Stimulated activated CD4-positive, alpha-beta T cell treated with anti-CD3 and anti-CD28 coated beads, Interleukin-2, amount 100 ng/mL, for 24 hours (primary cell): ENCODE measurements around the gene TOMM7.
A peak's percentile ranks its signal among the peaks of the same experiment; 100 is the strongest.
"Not testable (repeated sequence)": the region's sequence is repeated elsewhere in the genome, so short reads cannot be mapped to it uniquely, and the experiment has no call there.

Experiments used
- DNase-seq, 2 donors: peaks; one replicate each; pipeline ENCODE4 v3.0.0-alpha.2; 2020

Gene TOMM7

DNA sequence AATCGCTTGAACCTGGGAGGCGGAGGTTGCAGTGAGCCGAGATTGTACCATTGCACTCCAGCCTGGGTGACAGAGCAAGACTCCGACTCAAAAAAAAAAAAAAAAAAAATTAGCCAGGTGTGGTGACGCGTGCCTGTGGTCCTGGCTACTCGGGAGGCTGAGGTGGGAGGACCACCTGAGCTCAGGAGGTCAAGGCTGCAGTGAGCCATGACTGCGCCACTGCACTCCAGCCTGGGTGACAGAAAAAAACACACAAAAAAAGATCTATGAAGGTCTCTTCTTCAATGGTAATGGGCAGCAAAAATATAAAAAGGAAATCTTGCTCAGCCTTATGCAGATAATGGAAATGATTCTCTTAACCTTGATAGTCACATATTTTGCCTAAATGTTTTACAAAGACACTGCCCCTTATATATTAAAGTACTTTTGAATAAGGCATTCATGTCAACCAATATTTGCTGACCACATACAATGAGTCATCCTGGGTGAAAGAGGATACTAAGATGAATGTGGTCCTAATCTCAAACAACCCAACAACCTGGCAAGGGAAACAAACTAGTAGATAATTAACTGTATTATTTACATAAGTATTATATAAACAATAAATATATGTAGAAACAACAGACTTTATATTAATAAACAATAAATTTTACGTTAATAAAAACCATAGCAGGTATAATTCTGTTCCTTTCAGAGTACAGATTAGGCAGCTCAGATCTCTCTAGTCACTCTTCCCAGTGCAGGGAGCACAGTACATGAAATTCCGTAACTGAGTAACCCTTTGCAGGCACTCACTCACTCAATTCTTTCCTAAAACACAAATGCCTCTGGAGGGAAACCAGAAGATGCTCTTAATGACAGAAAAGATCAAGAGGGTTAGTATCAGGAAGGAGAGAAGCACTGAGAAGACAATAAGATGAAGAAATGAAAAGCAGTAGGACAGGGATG lies 8.1 kb downstream of the TOMM7 start:
- no peak for DNase-seq

DNA sequence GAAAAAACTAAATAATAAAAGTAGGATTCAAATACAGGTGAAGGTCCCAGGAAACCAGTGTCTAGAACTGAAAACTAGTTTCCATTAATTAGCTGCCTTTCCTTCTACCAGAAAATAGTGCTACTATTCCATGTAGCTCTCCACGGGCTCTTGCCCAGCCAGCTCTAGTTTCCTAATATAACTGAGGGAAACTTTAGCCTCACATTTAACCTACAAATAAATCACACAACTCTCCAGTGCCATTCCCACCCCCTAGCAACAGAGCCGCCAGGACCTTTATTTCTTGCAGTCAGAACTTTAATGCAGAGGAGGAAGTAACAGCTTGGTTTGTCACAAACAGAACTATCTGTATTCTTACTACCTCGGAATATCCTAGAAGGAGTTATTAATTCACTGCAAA lies 10.3 kb downstream of the TOMM7 start:
- no peak for DNase-seq

DNA sequence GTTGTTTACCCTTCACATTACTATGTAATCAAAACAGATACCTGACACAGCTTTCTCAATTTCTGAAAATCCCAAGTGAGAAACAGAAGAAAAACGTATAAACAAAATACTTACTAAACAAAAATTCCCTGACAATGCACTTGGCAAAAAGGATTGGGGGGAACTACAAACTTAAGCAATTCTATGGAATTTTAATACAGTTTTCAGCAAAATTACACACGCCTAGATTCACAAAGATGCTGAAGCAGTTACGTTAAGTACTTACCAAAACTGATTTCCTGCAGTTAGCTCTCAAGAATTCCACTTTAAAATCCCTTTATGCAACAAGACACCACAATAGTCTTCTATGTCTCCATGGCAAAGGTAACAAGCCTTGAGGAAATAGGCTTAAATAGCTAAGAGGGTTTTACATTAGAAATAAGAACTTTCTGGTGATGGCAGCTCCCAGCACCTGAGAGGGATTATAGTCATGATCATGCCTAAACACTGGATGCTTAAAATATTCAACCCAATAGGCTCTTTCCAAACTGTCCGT lies 10.8 kb downstream of the TOMM7 start:
- DNase-seq, result no peak

DNA sequence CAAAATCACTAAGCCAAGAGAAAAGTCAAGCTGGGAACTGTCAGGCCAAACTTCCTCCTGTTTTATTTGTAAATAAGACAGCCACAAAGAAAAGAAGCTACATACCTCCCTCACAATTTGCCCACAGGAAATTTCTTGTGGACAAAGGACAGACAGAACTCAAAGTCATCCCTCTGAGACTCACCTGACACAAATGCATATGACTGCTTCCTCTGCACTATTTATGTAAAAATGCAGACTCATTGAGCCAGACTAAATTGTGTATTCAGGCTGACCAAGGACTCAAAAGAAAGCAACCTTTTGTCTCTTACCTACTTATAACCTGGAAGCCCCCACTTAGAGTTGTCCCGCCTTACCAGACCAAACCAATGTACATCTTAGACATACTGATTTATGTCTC lies 11.8 kb downstream of the TOMM7 start:
- DNase-seq, result no peak

DNA sequence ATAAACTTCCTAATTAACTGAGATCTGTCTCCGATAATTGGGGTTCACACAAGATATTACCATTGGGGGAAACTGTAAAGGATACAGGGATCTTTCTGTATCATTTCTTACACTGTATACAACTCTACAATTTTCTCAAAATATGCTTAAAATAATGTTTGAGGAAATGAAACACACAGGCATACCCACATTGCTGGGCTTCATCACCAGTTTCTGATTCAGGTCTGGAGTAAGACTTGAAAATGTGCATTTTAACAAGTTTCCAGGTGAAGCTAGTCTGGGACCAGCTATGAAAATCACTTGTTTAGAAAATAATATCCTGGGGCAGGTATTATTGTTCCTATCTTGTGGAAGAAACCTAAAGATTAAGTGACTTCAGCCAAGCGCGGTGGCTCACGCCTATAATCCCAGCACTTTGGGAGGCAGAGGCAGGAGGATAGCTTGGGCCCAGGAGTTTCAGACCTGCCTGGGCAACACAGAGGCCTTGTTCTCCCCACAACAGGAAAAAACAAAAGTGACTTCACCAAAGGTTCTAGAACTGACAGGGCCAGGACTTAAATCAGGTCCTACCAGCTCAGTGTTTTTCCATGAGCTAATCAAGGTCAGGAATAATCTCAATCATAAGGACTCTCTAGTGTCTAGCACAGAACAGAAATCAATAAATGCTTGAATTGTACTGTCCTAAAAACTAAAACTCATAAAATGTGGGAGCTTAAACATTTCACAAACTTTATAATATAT lies 12.6 kb downstream of the TOMM7 start:
- no peak for DNase-seq

DNA sequence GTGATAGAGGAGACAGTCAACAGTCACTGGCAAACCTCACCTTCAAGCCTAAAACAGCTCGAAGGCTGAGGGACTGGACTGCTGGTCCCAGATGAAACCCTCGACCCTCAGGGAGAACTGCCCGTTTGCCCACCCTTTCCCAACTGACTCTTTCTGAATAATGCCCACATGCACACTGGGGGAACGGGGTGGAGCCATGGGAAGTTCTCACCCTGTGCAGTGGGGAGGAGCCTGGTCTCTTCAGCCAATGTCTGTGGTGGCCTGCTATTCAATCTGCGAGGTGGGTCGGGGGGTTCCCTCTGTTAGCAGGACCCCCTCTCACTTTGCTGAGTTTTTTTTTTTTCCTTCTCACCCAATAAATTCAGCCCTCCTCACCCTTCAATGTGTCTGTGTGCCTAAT lies 14.5 kb downstream of the TOMM7 start:
- DNase-seq, result no peak

DNA sequence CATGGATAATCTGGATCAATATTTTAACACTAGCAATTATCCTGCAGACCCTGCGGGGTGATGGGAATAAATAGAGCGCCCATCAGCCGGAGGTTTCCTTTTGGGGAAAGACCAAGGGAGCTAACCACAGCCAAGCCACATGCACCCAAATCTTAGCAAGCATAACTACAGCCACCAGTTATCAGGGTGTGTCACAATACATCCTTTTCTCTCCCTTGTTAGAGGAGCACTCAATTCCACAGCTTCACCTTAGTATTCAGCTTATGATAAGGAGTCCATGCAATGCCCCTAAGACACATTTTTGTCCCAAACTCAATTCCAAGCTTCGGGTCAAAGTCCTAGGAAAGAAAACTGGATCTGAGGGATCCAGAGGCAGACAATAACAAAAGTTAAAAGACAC lies 15.9 kb downstream of the TOMM7 start:
- no peak for DNase-seq

DNA sequence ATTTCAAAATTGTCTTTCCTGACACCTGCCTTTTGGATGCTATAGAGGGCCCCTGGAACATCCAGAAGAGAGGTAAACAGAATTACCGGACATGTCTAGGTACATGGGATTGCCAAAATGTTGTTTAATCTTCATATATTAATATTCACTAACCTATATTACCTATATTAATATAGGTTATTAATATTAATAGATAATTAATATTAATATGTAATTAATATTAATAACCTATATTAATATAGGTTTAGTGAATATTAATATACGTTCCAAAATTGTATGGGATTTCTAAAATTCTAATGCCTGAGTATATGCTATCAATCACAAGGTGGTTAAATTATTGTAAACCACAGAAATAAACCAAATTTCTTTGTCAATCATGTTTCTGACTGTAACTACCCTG lies 17.4 kb downstream of the TOMM7 start:
- no peak for DNase-seq

DNA sequence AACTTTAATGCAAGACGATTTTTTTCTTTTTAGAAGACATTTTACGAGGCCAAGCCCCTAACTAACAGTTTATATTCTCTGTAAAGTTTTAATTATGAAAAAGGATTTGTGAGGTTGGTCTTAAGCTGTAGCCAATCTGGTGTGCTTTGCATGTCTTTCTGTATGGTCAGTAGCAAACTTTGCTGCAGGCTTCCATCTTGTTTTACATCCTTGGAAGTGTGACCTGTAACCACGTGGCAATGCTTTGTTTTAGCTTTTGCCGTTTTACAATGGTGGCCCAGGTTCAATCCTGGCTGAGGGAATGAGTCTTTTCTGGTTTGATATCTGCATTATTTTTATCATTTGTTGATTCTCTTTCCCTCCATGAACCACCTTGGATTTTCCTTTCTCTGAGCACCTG lies 19.8 kb downstream of the TOMM7 start:
- not testable (repeated sequence) for DNase-seq

DNA sequence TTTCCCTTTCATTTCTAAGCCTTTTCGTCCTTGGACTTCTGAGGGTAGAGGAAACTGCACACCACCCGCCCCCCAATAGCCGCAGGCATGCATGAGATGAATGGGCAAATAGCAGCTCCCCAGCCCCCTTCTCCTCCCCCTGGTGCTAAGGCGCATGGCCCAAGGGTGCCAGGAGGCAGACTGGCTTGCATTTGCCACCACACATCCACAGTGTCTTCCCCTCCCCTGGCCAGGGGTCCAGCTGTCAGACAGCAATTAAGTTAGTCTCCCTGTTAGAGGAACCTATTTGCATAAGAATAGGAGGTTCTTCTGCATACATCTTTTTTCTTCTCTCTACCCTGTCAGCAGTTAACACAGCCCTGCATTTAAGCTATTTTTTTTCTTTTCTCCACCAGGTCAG lies 20.2 kb downstream of the TOMM7 start:
- DNase-seq, result no peak

DNA sequence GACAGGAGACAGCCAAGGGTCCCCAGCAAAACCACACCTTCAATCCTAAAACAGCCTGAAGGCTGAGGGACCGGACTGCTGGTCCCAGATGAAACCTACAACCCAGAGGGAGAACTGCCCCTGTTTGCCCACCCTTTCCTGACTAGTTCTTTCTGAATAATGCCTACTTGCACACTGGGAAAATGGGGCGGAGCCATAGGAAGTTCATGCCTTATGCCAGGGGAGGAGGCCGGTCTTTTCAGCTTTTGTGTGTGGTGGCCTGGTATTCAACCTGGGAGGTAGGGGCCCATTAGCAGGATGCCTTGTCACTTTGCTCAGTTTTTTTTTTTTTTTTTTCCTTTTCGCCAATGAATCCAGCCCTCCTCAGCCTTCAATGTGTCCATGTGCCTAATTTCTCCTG lies 20.7 kb downstream of the TOMM7 start:
- DNase-seq, result no peak

DNA sequence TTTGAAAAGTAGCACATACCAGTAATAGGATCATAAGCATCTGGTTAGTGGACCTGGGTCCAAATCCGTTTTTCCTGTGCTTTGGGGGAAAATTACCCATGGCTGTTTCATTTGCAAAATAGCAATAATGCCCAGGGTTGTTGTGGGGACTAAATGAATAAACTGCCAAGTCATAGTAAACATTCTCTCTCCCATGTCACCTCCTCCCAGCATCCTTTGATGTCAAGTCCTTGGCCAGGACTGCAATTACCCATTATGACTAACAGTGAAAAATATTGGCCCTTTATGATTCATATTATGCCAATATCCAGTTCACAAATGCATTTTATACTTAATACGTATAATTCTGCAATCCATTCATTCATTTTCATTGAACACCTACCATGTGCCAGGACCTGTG lies 23.0 kb downstream of the TOMM7 start:
- no peak for DNase-seq

DNA sequence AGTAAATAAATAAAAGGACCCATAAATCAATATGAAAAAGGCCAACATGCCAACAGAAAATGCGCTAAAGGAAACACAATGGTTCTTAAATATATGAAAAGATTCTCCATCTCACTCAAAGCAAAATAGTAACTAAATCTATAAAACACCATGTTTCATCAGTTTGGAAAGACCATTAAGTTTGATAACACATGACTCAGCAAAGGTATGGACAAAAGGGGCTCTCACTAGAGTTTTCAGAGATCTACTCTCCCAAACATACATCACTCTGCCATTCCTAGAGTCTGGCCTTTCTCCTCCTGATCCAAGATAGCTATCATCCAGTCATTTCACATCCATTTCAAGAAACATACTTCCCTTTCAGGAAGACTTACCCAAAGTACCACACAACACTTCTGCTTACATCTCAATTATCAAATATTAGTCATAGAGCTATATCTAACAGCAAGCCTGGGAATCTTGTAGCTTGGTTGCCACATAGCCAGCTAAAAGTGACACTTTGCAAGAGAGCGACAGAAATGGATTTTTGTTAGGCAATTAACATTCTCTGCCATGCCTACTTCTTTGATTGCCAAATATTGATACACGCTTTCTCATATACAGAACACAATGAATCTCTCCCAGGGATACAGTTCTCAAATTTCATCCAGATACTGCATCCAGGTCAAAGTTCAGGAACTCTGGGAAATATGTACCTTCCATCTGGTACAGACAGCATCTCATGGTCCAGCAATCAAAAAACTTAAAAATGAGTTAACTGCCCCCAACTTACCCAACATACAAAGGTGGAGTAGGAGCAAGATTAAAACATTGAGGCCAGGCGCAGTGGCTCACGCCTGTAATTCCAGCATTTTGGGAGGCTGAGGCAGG lies 28.8 kb downstream of the TOMM7 start:
- DNase-seq, result no peak

DNA sequence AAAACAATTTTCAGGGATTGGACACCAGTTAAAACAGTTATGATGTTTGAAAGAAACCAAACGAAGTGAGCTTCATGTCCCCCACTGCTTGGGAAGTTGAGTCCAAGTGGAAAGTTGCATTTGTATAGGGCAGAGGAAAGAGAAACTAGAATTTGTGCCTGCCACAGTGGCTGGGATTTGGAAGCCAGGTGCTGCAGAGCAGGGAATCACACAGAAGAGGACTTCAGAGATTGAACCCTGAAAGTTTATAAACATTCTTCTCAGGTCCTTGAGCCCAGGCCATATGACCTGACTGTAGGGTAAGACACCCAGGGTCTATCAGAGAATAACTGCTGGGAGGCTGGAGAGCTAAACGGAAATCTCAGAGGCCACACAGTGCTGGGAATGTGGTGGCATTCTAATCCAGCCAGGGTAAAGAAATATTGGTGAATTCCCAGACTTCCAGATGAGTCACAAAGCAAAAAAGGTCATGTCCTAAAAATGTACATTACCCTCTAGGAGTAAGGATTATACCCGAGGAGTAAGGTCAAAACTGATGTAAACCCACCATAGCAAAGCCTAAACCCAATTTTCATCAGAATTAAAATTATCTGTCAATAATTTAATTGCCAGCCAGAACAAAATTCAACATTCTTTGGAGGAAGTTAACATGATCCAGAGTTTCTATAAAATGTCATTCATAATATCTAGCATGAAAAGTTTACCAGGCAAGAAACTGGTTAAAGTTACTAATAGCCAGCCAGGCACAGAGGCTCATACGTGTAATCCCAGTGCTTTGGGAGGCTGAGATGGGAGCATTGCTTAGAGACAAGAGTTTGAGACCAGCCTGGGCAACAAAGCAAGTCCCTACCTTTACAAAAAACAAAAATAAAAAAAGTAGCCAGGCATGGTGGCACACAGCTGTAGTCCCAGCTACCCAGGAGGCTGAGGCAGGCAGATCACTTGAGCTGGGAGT lies 31.2 kb downstream of the TOMM7 start:
- no peak for DNase-seq

DNA sequence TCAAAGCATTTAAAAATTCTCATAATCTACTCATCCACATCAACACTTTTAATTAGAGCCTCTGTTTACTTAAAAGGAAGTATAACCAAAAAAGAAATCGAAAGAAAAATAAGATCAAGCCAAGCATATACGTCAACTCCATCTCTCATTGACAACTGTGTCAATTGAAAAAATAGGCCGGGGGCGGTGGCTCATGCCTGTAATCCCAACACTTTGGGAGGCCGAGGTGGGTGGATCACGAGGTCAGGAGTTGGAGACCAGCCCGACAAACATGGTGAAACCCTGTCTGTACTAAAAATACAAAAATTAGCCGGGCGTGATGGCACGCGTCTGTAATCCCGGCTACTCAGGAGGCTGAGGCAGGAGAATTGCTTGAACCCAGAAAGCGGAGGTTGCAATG lies 32.0 kb downstream of the TOMM7 start:
- DNase-seq, result not testable (repeated sequence)

DNA sequence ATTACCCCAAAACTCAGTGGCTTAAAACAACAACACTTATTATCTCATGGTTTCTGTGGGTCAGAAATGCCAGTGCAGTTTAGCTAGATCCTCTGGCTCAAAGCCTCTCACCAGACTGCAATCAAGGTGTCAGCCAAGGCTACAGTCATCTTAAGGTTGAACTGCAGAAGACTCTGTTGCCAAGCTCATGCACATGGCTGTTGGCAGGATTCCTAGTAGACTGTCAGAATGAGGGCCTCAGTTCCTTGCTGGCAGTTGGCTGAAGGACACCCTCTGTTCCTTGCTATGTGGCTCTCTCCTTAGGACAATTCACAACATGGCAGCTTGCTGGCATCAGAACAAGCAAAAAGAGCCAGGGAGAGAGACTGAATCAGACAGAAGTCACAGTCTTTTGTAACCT lies 34.7 kb downstream of the TOMM7 start:
- DNase-seq, result no peak

DNA sequence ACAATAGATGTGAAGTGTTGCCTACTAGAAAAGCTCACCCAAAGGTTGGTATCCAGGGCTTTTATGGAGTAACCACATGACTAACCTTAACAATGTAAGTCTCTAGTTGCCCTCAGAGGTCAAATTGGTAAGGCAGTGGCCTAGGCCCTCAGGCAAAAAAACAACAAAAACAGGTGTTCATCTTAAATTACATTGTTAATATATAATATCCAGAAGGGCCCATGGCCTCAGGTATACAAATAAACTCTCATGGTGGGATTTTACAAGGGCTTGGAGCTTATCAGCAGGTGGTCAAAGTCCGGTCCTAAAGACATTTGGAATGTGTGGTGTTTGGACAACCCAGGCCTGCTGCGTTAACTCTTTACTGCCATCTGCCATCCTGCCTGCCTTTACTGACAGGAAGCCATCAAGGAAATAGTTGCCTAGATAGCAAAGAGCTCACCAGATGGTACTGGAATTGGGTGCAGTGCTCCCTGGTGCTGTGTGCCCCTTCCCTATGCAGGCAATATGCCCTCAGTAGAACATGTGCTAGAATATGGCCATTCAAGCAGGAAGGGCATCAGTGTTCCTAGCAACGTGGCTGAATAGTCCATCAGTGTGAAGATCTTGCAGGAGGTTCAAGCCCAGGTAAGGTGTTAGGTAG lies 36.2 kb downstream of the TOMM7 start:
- no peak for DNase-seq

DNA sequence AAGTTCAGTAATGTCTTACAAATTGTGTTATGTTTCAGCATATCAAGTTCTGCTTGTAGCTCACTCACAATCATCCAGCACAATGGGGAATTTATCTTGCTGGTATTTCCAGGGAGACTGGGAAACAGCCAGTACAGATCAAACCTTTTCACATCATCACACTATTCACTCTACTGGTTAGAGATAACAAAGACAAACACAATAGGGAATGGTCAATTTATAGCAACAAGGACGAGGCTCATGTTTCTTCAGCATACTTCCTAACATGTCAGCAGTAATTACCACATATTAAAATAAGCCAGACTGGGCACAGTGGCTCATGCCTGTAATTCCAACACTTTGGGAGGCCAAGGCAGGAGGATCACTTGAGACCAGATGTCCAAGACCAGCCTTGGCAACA lies 38.3 kb downstream of the TOMM7 start:
- no peak for DNase-seq

DNA sequence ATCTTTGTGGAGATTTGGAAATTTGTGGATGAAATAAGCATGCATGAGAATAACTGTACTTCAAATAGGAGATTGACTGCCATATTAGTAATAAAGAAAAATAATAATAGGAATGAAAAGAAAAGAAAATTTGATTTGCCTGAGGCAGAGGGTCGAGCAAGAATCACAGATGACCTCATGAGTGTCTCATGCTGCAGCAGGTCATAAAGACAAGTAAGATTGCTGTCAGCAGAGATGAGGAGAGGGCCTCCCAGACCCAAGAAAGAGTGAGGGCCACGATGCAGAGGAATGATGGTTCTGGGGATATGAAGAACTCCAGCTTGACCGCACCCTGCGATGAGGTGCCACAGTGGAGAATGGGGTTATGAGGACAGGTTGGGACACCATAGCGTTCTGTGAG lies 39.2 kb downstream of the TOMM7 start:
- no peak for DNase-seq

DNA sequence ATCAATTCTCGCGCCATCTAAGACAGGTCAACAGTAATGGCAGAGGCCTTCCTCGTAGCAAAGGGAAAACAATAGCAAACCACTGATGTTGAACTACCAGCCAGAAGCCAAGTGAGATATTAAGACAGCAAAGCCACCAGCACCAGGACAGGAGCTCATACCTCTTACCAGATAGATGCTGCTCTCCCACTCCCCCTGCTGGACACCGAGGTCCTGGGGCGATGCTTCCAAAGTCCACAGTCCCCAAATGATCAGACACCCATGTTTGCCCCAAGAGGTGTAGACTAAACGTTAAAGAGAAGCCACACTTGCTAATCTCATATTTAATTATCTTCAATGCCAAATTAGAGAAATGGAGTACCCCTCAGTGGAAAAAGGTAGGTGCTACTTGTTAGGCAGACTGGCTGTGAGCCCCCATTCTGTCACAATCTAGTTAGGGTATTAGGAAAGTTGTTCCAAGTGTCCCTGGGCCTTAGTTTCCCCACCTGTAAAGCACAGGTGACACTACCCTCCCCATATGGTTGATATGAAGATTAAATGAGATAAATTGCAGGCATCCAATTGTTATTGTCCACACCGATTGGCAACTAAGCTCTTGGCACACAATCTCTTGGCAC lies 39.9 kb downstream of the TOMM7 start:
- DNase-seq, result peak; percentile 85

DNA sequence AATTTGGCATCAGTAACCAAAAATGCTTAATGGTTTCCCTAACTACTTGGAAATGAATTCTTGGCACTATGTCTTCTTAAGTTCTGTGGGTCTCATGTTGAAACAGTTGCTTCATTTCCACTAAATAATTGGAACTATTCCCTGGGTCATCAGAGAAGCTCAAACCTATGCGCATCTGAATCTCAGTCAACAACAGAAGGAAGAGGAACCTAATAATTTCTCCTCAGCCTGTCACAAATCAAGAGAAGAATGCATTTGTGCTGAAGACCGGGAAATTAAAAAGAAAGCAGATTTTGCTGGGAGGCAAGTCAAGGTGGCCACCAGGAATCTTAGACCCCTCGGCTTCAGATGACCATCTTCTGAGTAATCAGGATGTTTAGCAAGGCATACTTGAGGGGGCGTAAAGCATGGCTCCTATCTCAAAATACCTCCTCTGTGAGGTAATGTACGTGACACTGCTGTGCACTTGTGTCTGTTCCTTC lies 41.4 kb downstream of the TOMM7 start:
- no peak for DNase-seq
